ENCODE data around the gene KRT40.

DNA sequence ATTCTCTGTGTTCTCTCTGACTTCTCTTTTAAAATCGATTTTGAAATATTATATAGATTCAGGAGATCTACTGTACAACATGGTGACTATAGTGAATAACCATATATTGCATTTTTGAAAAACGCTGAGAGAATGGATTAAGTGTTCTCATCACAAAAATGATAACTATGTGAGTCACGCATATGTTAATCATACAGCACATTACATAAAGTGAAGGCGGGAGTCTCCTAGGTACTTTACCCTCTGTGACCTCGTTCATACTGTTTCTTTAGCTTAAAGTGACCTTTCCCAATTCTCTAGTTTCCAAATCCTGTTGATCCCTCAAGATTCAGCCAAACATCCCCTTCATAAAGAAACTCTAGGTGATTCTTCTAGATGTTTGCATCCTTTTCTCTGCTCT, 18.7 kb upstream of the KRT40 start:
- no peak for TF ChIP-seq FOXM1 (IDR thresholded peaks at IDR 0.05; ENCODE audit: low read depth, low read length)
- TF ChIP-seq NR2C2 (IDR thresholded peaks at IDR 0.05; ENCODE audit: borderline replicate concordance, control insufficient read depth, insufficient read length, low read depth): no peak
- TF ChIP-seq, protein P1, sequence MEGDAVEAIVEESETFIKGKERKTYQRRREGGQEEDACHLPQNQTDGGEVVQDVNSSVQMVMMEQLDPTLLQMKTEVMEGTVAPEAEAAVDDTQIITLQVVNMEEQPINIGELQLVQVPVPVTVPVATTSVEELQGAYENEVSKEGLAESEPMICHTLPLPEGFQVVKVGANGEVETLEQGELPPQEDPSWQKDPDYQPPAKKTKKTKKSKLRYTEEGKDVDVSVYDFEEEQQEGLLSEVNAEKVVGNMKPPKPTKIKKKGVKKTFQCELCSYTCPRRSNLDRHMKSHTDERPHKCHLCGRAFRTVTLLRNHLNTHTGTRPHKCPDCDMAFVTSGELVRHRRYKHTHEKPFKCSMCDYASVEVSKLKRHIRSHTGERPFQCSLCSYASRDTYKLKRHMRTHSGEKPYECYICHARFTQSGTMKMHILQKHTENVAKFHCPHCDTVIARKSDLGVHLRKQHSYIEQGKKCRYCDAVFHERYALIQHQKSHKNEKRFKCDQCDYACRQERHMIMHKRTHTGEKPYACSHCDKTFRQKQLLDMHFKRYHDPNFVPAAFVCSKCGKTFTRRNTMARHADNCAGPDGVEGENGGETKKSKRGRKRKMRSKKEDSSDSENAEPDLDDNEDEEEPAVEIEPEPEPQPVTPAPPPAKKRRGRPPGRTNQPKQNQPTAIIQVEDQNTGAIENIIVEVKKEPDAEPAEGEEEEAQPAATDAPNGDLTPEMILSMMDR (IDR thresholded peaks at IDR 0.05 in 2 of 3, conservative IDR thresholded peaks at IDR 0.05 in 1 of 3; ENCODE audit: control insufficient read depth in 2 of 3, extremely low read depth in 1 of 3, insufficient read depth in 1 of 3, low read depth in 3 of 3, low read length in 3 of 3): no peak
- TF ChIP-seq BCL11A (IDR thresholded peaks at IDR 0.05; ENCODE audit: low read depth, low read length): no peak
- TF ChIP-seq, protein P2, sequence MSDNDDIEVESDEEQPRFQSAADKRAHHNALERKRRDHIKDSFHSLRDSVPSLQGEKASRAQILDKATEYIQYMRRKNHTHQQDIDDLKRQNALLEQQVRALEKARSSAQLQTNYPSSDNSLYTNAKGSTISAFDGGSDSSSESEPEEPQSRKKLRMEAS (IDR thresholded peaks at IDR 0.05; ENCODE audit: low read depth, low read length): no peak
- TF ChIP-seq, protein P3, sequence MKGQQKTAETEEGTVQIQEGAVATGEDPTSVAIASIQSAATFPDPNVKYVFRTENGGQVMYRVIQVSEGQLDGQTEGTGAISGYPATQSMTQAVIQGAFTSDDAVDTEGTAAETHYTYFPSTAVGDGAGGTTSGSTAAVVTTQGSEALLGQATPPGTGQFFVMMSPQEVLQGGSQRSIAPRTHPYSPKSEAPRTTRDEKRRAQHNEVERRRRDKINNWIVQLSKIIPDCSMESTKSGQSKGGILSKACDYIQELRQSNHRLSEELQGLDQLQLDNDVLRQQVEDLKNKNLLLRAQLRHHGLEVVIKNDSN (IDR thresholded peaks at IDR 0.05; ENCODE audit: borderline replicate concordance, extremely low read length, insufficient read depth, low read depth, low read length): no peak
- no peak for TF ChIP-seq SIN3A (IDR thresholded peaks at IDR 0.05; ENCODE audit: low read depth, low read length)
- no peak for TF ChIP-seq GABPA (IDR thresholded peaks at IDR 0.05; ENCODE audit: low read depth)
